GM10248 (cell line): Measurements from ENCODE around the gene UBE2O.

ENCODE experiments used
- CTCF ChIA-PET: fragments of 300-600 bp; sonication (Branson Sonifier 250); formaldehyde crosslinking; extraction: SDS; loops from one replicate; lab custom pipeline; 2021; ENCODE audit warnings: antibody characterized with exemption; lab: Yijun Ruan, JAX
- POLR2A ChIA-PET: fragments of 350-650 bp; sonication (Branson Sonifier 250); formaldehyde crosslinking; extraction: SDS; loops from one replicate; lab custom pipeline; 2020; ENCODE audit warnings: antibody characterized with exemption; lab: Yijun Ruan, JAX
- DNase-seq: peaks from one replicate; pipeline ENCODE4 v3.0.0; 2012; ENCODE audit errors: extremely low spot score
- TF ChIP-seq, protein P1 (sequence below): IDR thresholded peaks from 2 replicates; pipeline ENCODE4 v1.5.1; 2012; ENCODE audit warnings: mild to moderate bottlenecking, low read depth; ENCODE audit errors: extremely low read depth, missing control alignments, control extremely low read depth

The UBE2O gene

DNA sequence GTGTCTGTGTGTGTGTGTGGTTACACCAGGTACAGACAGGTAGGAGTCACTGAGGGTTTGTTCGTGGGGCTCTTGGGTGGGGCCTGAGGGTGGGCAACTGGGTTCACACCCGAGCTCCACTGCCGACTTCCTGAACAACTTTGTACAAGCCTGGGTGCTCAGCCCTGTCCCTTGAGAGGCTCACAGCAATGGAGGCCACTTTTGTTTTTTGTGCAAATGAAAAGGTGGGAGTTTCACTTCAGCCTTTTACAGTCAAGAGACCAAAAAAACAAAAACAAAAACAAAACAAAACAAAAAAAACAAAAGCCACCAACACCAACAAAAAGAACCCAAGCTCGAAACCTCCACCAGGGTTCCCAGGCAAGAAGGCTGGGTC, 45.9 kb upstream of the UBE2O start:
- ChIA-PET CTCF (interaction anchor here (1.1 to 22.6 kb wide), 7 partner anchors 8 to 199 kb away, joined by 3 to 496 read pairs (median 6); partner anchors contain the start of genes AANAT and UBE2O), POLR2A (no interaction called here)
- DNase-seq: peak; percentile 61
- TF ChIP-seq, protein P1, sequence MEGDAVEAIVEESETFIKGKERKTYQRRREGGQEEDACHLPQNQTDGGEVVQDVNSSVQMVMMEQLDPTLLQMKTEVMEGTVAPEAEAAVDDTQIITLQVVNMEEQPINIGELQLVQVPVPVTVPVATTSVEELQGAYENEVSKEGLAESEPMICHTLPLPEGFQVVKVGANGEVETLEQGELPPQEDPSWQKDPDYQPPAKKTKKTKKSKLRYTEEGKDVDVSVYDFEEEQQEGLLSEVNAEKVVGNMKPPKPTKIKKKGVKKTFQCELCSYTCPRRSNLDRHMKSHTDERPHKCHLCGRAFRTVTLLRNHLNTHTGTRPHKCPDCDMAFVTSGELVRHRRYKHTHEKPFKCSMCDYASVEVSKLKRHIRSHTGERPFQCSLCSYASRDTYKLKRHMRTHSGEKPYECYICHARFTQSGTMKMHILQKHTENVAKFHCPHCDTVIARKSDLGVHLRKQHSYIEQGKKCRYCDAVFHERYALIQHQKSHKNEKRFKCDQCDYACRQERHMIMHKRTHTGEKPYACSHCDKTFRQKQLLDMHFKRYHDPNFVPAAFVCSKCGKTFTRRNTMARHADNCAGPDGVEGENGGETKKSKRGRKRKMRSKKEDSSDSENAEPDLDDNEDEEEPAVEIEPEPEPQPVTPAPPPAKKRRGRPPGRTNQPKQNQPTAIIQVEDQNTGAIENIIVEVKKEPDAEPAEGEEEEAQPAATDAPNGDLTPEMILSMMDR: no peak

DNA sequence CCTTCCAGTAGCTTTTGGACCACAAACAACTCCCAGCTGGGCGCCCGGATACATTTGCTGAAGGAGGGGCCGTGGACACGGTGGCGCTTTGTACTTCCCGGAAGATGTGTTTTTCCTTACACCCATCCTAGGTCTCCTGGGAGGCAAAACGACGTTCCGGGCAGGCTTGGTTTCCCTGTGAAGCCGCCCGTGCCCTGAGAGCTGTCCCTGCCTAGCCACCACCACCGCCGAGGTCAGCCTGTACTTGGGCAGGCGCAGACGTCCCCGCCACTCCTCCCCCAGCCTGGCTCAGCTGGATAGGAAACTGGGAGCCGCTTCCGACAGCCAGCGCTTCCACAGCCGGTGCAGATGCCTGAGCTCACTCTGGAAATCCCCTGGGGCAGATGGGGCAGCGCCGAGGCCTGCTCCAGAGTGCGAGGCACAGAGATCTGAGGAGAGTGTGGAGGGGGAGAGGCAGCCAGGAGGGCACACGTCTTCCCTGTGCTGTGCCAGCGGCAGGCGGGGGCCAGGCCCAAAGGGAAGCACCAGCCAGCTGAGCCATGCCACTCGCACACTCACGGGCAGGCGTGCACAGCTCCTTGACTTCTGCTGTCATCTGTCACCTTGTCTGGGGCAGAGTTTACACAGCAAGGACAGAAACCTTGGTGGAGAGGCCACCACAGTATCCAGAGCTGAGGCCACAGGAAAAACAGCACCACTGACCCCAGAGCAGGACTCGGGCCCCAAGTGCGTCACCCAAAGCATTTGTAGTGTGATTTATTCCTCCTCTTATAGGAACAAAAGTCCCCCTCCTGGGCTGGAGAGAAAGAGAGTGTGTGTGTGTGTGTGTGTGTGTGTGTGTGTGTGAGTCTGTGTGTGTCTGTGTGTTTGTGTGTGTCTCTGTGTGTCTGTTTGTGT, 45.3 kb upstream of the UBE2O start:
- CTCF ChIA-PET: interaction anchor here (1.0 to 22.6 kb wide), 8 partner anchors 9 to 198 kb away, joined by 3 to 496 read pairs (median 6); partner anchors contain the start of genes AANAT and UBE2O
- TF ChIP-seq, protein P1: no peak
- POLR2A ChIA-PET: interaction anchor here (0.5 to 0.6 kb wide), 2 partner anchors 13 to 118 kb away, joined by 3 to 5 read pairs; no protein-coding TSS in a partner anchor
- DNase-seq: no peak

DNA sequence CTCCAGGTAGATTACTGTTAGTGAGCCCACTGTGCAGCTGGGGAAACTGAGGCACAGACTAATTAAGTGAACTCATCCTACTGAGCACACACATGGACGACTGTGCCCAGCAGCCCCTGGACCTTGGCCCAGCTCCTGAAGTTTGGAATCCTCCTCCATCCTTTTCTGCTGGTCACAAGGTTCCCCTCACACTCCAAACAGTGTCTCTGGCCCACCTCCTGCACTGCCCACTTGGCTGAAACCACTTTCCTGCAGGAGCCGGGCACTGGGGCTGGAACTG, 44.7 kb upstream of the UBE2O start:
- ChIA-PET CTCF (interaction anchor here (1.0 to 22.6 kb wide), 7 partner anchors 9 to 100 kb away, joined by 4 to 496 read pairs (median 6); partner anchors contain the start of genes AANAT and UBE2O), POLR2A (interaction anchor here (0.5 kb wide), 1 partner anchor 12 kb away, joined by 3 read pairs; no protein-coding TSS in a partner anchor)
- DNase-seq: no peak
- TF ChIP-seq, protein P1: no peak

DNA sequence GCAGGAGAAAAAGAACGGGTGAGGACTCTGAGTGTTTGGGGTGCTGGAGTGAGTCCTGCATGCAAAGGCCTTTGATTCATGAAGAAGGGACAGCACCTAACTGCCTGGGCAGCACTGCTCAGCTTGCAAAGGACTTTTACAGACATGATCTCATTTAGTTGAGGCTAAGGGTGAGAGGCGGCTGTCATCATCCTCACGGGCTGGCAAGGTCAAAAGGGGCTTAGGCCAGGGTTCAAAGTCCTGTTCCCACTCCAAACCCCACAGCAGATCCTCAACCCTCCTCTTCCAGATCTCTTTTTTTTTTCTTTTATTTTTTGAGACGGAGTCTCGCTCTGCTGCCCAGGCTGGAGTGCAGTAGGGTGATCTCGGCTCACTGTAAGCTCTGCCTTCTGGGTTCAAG, 43.5 kb upstream of the UBE2O start:
- TF ChIP-seq, protein P1: no peak
- peak; percentile 56 for DNase-seq
- ChIA-PET CTCF (interaction anchor here (1.5 to 22.6 kb wide), 3 partner anchors 11 to 37 kb away, joined by 6 to 496 read pairs (median 7); partner anchors contain the start of genes AANAT and UBE2O), POLR2A (no interaction called here)

DNA sequence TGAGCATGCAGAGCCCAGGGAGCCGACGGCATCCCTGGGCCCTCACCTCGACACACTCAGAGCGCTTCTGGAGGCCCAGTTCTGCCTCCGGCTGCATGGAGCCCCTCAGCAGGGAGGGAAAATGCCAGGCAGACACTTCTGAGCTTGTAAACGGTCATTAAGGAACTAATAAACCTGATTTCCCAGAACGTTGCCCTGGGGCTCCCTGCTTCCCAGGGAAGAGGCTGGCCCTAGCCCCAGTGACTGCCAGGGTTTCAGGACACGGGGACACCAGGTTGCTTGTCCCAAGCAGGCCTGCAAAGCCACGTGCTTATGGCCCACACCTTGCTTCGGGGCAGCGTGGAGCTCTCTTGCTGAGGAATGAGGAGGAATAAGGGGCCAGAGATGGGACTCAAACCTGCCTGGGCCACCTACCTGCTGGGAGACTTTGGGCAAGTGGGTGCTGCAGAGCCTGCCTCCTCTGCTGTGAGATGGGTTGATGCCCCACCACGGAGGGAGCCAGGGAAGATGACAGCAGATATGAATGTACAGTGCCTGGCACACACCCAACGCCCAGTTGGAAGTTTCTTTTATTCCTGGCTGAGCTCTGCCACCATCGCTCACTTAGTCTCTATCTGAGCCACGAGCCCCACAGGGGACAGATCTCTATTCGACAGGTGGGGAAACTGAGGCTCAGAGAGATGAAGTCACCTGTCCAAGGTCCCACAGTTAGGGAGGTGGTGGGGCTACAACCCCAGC, 42.9 kb upstream of the UBE2O start:
- TF ChIP-seq, protein P1: no peak
- POLR2A ChIA-PET: no interaction called here
- no peak for DNase-seq
- CTCF ChIA-PET: interaction anchor here (1.5 to 22.6 kb wide), 2 partner anchors 11 to 37 kb away, joined by 7 to 496 read pairs; partner anchors contain the start of genes AANAT and UBE2O
